ENCODE measurements around the gene CLDND2. TPM values are rescaled to one million over a fixed set of nuclear protein-coding genes. Genes with fewer than 3 reads are reported as not detected.

CLDND2 gene
- total RNA-seq, 1 donor from 2014 or later = not detected

DNA sequence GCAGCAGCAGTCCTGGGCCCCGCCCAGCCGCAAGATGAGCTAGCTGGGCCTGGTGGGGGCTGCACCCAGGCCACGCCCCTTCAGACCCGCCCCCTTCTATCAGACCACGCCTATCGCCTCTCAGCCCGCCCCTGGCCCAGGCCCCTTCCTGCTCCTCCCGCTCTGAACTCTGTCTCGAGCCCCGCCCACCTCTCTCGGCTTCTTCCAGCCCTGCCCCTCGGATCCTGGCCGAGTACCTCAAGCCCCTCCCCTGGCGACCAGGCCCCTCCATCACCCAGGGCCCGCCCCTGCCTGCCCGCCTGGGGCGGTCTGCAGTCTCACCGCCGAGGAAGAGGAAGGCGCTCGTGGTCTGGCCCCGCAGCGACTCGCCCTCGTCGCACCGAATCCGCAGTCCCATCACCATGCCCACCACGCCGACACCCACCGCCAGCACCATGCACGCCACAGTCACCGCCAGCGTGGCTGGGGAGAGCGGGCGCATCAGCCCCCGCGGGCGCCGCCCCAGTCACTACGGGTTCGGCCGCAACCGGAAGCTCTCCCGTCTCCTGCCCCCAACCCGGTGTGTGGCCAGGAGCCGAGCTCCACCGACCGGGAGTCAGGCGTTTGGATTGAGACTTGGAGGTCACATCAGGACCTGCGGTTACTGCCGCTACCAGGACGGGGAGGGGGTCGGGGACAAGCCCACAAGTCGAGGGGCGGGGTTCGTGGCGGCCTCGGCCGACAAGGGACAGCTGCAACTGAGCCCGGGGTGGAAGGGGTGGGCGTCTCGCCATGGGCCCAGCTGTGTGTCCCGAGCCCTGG lies 1.0 kb downstream of the CLDND2 start:
- Histone ChIP-seq H3K36me3 (ENCODE audit: control insufficient read depth, insufficient read depth, low read length) (no peaks in the 10 kb centered on the region), H3K27me3 (ENCODE audit: control insufficient read depth, insufficient read depth, low read length) (no peaks in the 10 kb centered on the region), H3K4me3 (ENCODE audit: low read depth, low read length) (peak overlapping the region; percentile 58)
- DNase-seq (ENCODE audit: low read depth) = peak; percentile 89
- TF ChIP-seq, protein P1, sequence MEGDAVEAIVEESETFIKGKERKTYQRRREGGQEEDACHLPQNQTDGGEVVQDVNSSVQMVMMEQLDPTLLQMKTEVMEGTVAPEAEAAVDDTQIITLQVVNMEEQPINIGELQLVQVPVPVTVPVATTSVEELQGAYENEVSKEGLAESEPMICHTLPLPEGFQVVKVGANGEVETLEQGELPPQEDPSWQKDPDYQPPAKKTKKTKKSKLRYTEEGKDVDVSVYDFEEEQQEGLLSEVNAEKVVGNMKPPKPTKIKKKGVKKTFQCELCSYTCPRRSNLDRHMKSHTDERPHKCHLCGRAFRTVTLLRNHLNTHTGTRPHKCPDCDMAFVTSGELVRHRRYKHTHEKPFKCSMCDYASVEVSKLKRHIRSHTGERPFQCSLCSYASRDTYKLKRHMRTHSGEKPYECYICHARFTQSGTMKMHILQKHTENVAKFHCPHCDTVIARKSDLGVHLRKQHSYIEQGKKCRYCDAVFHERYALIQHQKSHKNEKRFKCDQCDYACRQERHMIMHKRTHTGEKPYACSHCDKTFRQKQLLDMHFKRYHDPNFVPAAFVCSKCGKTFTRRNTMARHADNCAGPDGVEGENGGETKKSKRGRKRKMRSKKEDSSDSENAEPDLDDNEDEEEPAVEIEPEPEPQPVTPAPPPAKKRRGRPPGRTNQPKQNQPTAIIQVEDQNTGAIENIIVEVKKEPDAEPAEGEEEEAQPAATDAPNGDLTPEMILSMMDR (IDR thresholded peaks at IDR 0.05; ENCODE audit: insufficient read depth, low read length, severe bottlenecking) = no peak
- no peak for FAIRE-seq

DNA sequence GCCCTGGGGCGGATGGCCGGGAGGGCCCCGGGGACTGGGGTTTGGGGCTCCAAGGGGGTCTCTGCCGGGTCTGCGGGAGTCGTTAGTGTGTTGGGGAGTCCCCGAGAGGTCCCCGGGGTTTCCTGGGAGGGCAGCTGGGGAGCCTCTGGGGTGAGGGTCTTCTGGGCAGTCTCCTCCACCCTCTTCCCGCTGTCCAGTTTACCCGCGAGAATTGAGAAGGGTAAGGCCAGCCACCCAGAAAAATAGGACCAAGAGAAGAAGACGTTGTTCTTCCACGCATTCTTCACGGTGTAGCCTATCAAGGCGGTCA lies 1.6 kb downstream of the CLDND2 start:
- peak overlapping the region; percentile 58 for H3K4me3 ChIP-seq (ENCODE audit: low read depth, low read length)
- H3K27me3 ChIP-seq (ENCODE audit: control insufficient read depth, insufficient read depth, low read length) = no peaks in the 10 kb centered on the region
- no peak for FAIRE-seq
- TF ChIP-seq, protein P1 (IDR thresholded peaks at IDR 0.05; ENCODE audit: insufficient read depth, low read length, severe bottlenecking) = no peak
- DNase-seq (ENCODE audit: low read depth) = no peak
- no peaks in the 10 kb centered on the region for H3K36me3 ChIP-seq (ENCODE audit: control insufficient read depth, insufficient read depth, low read length)

DNA sequence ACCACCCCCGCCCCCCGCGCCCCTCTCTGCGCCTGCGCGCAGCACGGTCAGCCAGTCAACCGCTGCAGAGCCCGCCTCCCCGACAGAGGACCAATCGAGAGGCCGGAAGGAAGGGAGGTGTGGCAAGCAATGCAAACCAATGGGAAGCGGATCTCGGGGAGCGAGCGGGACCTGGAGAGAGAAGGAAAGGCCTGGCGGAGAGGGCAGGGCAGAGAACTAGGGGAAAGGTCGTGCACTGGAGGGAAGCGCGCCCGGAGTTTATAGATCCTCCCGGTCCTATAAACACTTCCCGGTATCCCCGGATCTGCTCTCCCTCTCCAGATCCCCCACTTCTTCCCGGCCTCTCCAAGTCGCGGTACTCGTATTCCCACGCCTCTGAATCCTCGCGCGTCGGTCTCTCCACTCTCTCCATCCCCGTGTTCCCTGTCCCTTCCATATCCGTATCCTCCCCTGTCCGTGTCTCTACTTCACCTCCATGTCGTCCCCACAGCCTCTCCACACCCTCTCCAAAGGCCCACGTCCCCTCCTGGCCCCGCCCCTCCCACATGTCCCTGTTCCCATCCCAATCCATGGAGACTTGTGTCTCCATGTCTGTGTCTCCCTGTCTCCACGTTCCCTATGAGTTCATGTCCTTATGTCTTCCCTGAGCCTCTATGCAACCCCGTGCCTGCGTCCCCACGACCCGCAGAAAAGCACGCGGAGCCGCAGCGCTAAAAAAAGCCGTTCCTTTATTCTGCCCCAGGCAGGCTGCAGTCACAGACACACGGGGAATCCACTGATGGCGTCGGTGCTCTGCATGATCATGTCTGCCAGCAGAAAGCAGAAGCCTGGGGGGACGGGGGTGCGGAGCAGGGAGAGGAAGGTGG lies 2.2 kb downstream of the CLDND2 start:
- TF ChIP-seq, protein P1 (IDR thresholded peaks at IDR 0.05; ENCODE audit: insufficient read depth, low read length, severe bottlenecking) = no peak
- DNase-seq (ENCODE audit: low read depth) (peak; percentile 93), FAIRE-seq (no peak)
- Histone ChIP-seq H3K4me3 (ENCODE audit: low read depth, low read length) (peak overlapping the region; percentile 58), H3K36me3 (ENCODE audit: control insufficient read depth, insufficient read depth, low read length) (no peaks in the 10 kb centered on the region), H3K27me3 (ENCODE audit: control insufficient read depth, insufficient read depth, low read length) (no peaks in the 10 kb centered on the region)

DNA sequence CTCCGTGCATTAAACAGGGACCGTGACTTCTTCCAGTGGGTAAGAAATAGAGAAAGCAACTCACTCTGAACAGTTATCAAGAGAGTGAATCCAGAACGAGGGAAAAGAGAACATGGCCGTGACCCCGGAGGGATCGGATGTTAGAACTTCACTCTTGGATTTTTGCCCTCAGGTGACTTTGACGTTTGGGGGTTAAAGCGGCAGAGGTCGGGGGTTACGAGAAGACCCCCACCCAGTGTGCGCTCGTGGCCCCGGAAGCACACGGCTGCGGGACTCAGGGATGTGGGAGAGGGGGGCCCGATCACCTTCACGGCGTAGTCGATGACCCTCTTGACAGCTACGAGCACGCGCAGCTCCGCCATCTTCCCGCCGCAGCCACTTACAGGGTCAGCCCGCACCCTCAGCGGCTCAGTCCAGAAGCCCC lies 2.8 kb downstream of the CLDND2 start, which contains the start of gene ETFB:
Gene ETFB (minus strand): TSS at position 424 of the 424 bp plus-strand sequence. CDS start 62 bp downstream, at position 362.
- H3K36me3 ChIP-seq (ENCODE audit: control insufficient read depth, insufficient read depth, low read length) = peaks cover 2% of the 10 kb centered on the region
- peak within 1 kb of the TSS; percentile 58 for H3K4me3 ChIP-seq (ENCODE audit: low read depth, low read length)
- no peak for DNase-seq (ENCODE audit: low read depth)
- TF ChIP-seq, protein P1 (IDR thresholded peaks at IDR 0.05; ENCODE audit: insufficient read depth, low read length, severe bottlenecking) = no peak
- H3K27me3 ChIP-seq (ENCODE audit: control insufficient read depth, insufficient read depth, low read length) = no peaks in the 10 kb centered on the region
- FAIRE-seq = no peak

DNA sequence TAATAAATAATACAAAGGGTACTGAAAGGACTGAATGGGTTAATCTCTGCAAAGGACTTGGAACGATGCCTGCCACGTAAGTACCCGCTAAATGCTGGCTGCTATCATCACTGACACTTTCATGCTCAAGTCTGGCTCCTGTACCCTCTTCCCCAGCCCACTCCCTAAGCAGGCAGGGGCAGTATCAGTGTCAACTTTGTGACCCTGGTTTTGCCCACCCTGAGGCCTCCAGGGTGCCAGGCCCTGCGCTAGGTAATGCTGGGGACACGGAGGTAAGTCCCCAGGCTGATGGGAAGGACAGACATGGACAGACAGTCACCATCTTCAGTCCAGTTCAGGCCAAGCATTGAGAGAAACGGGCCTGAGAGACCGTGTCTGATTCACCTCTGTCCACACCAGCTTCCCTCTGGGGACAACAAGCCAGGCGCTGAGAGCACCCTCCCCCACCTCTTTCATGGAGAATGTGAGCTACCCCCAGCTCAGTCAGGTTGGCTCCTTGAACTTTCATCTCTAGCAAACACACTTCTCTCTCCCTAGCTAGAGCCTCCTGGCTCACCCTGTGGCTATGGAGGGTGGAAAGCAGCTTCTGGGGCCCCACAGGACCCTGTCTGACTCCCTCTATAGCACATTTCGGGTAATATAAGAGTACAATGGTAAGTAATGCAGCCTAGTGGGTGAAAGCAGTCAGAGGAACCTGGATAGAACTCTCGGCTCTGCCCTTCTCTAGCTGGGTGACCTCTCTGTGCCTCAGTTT lies 3.4 kb downstream of the CLDND2 start:
- Histone ChIP-seq H3K4me3 (ENCODE audit: low read depth, low read length) (peak overlapping the region; percentile 58), H3K27me3 (ENCODE audit: control insufficient read depth, insufficient read depth, low read length) (no peaks in the 10 kb centered on the region), H3K36me3 (ENCODE audit: control insufficient read depth, insufficient read depth, low read length) (peaks cover 2% of the 10 kb centered on the region)
- TF ChIP-seq, protein P1 (IDR thresholded peaks at IDR 0.05; ENCODE audit: insufficient read depth, low read length, severe bottlenecking) = no peak
- peak; percentile 18 for DNase-seq (ENCODE audit: low read depth)
- no peak for FAIRE-seq
